GM21576 (cell line): ENCODE results near the gene SFXN2.
"Not testable (repeated sequence)": the region's sequence is repeated elsewhere in the genome, so short reads cannot be mapped to it uniquely, and the experiment has no call there.

ENCODE experiments used
- ATAC-seq: cut with Tn5 transposase; IDR thresholded peaks from one replicate; pipeline ENCODE4 v1.9.1; 2021; ENCODE audit warnings: mild to moderate bottlenecking, moderate library complexity; ENCODE audit not compliant: unreplicated experiment

SFXN2 gene

DNA sequence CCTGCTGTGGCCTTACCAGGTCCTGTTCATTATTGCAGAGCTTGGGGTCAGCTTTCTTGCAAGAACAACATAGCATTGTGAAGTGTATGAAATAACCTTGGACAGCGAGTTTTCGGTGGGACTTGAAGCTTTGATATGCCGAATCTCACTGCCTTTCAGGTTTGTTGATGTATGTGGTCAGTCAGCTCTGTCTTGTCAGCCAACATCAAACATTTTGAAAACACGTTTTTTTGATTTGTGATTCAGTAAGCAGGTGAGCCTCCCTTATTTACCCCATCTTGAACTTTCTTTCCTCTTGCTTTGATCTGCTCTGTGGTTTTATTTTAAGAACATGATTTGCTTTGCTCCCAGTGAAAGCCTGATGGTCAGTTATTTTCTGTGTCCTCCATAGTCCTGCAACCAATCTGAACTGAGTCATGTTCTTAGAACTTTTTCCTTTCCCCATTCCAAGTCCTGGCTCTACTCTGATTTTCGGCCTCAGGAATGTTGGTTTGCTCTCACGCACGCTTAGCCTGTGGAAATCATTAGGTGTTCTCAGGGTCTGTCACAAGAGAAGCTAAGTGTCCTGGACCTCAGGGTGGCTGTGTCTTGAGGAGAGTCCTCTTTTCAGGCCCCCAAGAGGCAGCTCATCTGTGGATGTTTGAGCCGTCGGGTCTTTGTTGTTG, 38.0 kb downstream of the SFXN2 start:
- no peak for ATAC-seq

DNA sequence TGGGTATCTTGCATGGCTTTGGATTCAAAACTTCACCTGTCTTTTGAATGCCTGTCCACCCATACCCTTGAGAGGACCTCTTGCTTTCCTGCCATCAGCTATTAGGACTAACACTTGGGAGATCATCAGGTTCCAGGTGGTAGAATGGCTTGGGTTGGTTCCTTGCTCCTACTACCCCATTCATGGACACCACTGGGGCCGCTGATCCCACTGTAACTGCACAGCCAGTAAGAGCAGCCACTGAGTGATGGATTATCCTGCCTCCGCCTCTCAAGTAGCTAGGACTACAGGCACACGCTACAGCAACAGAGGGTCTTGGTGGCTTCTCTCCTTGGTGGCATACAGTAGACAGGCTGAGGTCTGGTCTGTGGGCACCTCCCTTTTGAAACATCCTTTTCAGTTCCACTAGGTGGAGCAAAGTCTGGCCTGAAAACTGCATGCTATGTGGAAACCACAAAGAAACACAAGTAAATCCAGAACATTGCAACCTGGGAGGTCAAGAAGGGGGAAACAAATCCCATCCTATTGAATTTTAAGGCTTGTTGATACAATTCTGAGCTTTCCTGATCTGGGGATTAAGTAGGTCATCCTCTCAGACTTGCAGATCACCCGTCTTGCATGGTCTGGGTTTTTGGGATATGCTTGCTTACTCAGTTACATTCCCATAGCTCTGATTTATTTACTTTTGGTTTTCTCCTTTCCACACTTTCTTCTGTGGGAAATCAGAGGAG, 38.7 kb downstream of the SFXN2 start:
- ATAC-seq = no peak

DNA sequence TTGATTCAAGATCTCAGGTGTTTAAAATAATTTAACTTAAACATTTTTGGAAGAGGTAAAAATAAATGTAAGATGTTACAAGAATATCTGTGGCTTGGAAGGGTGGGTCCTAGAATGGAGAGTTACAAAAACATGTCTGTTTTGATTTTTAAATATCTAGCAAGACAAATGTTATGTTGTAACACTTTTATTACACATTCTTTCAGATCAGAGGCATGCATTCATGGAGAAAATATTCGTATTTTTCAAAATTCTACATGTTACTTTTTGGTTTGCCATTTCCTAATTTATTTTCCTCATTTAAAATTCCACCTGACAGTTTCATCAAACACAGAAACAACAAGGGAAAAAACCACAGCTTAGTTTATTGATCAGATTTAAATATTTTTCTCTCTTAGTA, 39.3 kb downstream of the SFXN2 start:
- no peak for ATAC-seq

DNA sequence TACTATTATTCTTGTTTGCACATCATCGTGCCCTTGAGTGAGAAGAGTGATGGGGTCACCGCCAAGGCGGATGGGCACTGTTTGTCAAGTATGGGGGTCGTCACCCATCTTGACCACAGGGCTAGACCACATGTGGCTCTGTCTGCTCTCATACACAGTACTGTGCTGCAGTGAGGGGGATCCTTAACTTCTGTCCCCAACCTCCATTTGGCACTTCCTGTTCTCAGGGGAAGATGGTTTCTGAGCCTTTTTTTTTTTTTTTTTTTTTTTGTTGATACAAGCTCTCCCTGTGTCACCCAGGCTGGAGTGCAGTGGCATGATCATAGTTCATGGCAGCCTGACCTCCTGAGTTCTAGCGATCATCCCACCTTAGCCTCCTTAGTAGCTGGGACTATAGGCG, 42.9 kb downstream of the SFXN2 start:
- no peak for ATAC-seq

DNA sequence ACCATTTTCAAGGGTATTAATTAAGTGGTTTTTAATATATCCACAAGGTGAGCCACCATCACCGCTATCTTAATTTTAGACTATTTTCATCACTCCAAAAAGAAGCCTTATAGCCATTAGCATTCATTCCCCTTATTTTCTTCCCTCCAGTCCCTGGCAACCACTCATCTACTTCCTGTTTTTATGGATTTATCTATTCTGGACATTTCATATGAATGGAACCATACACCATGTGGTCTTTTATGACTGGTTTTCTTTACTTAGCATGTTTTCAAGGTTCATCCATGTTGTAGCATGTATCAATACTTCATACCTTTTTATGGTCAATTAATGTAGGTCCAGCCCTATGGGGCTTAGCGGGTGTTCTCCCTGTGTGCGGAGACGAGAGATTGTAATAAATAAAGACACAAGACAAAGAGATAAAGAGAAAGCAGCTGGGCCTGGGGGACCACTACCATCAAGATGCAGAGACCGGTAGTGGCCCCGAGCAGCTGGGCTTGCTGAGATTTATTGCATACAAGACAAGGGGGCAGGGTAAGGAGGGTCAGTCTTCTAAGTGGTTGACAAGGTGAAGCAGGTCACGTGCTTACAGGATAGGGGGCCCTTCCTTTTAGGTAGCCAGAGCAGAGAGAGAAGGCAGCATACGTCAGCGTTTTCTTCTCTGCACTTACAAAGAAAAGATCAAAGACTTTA, 44.0 kb downstream of the SFXN2 start:
- no peak for ATAC-seq

DNA sequence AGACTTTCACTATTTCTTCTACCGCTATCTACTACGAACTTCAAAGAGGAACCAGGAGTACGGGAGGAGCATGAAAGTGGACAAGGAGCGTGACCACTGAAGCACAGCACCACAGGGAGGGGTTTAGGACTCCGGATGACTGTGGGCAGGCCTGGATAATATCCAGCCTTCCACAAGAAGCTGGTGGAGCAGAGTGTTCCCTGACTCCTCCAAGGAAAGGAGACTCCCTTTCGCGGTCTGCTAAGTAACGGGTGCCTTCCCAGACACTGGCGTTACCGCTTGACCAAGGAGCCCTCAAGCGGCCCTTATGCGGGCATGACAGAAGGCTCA, 44.5 kb downstream of the SFXN2 start:
- ATAC-seq = not testable (repeated sequence)

DNA sequence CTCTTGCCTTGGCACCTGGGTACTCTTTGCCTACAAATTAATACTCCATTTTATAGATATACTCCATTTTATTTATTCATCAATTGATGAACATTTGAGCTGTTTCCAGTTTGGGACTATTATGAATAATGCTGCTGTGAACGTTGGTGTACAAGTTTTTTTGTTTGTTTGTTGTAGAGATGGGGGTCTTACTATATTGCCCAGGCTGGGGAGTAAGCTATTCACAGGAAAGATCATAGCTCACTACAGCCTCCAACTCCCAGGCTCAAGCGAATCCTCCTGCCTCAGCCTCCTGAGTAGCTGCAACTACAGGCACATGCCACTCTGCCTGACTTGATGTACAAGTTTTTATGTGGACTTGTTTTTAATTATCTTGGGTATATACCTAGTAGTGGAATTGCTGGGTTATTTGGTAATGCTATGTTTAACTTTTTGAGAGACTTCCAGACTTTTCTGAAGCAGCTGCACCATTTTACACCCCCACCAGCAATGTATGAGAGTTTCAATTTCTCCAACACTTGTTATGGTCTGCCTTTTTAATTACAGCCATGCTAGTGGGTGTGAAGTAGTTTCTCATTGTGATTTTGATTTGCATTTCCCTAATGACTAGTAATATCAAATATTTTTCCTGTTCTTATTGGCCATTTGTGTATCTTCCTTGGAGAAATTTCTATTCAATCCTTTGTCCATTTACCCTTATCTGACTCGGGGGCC, 45.2 kb downstream of the SFXN2 start:
- ATAC-seq = no peak

DNA sequence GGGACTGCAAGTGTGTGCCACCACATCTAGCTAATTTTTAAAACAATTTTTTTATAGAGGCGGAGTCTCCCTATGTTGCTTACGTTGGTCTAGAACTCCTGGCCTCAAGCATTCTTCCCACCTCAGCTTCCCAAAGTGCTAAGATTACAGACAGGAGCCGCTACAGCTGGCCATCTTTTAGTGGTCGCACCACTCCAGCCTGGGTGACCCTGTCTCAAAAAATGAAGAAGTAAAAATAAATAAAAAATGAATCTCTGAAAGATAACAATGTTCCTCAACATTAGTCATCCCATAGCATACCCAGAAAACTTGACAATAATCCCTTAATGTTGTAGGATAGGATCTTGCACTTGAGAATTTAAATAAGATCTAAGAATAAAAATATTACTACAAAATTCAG, 47.5 kb downstream of the SFXN2 start:
- no peak for ATAC-seq

DNA sequence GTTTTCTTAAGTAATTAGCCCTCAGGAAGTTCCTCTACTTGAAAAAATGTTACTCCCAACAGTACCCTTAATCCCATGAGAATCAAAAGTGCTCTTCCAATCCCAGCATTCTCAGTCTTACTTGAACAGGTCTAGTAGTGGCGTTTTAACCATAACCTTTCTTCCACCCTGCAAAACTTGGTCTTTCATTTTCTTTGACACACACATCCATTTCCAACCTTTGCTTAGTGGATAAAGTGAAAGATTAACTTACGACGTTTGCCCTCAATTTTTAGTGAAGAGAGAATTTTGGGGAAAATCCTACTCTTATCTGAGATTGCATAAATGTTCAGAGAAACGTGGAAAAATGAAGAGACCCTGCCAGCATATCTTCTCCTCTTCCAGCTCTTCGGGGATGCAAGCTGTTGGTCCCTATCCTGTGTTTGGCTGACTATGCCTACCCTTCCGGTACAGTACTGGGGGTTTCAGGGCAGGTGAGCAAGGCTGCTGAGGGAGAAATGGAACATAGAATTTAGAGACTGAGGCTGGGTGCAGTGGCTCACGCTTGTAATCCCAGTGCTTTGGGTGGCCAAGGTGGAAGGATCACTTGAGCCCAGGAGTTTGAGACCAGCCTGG, 48.1 kb downstream of the SFXN2 start:
- no peak for ATAC-seq

DNA sequence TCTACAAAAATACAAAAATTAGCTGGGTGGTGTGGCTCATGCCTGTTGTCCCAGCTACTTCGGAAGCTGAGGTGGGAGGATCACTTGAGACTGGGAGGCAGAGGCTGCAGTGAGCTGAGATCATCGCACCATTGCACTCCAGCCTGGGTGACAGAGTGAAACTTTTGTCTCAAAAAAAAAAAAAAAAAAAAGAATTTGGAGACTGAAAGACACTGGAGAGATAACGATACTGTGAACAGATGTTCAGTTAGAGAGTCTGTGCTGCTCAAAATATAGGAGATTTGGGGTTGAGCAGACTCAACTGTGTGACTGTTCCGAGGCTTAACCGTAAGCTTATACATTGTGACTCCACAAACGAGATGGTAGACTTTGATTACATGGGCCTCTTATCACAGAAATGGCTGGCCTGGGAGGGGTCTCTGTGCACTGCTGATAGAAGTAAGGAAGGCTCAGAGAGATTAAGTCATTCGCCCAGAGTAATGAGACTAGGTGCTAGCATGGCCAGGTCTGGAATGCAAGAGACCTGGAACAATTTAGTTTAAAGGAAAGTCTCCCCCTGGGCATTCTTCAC, 48.7 kb downstream of the SFXN2 start:
- no peak for ATAC-seq

DNA sequence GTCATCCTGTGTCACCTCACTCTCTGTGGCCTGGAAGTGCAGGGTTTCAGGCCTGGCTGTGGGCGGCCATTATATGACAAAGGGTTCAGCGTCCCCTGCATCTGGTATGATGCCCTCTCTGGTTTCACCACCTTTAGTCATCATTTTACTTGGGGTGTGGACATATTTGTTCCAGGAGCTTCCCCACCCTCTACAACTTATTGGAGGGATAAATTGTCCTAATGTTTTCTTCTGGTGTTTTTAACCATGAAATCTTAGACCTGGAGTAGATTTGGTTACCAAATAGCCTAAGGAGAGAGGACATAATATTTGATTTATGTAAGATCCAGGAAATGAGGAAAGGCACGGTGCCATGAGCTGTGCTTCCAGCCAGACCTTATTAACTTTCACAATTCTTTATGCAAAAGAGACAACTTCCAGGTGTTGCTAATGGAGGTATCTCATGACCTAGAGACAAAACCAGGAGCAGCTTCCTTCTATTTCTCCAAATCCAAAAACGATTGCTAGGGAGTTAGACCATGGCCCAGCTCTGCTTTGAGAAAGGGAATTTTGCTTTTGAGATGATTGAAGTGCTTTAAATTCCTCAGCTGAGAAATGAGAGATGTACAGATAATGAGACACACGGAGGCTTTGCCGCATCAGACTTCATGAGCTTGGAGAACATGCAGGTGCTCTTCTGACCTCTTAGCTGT, 50.2 kb downstream of the SFXN2 start:
- ATAC-seq = no peak

DNA sequence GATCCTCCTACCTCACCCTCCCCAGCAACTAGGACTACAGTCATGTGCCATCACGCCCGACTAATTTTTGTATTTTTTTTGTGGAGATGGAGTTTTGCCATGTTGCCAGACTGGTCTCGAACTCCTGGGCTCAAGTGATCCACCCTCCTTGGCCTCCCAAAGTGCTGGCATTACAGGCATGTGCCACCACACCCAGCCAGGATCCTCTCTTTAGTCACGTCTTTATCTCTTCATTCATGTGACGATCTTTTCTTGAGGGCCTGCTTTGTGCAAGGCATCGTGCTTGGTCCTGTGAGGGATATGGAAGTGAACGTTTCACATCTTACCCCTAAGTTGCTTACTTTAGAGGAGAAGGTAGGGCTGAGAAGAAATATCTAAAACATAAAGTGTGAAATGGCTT, 50.9 kb downstream of the SFXN2 start:
- ATAC-seq = no peak

DNA sequence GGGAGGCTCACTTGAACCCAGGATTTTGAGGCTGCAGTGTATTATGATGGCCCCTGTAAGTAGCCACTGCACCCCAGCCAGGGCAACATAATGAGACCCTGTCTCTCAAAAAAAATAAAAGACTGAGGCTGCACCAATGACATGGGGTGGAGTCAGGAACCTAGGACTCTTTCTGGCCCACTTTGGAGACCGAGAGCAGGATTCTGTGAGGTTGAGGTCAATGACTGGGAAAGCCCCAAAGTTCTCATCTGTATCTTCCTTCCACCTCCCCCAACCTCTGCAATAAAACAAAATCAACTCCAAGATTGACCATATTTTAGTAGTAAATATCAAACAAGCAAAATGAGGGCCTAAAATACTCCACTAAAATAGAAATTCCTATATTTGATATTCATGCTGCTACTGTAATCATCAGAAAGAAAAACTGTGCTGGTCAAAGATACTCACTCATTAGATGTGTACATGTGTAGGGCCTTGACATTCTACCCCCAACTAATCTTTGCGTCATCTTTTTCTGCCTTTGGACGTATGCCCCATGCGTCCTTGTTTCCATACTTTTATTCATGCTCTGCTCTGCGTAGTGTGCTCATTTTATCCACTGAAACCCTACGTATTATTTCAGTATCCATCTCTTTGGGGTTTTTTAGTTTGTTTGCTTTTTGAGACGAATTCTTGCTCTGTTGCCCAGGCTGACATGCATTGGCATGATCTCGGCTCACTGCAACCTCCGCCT, 53.2 kb downstream of the SFXN2 start:
- no peak for ATAC-seq

DNA sequence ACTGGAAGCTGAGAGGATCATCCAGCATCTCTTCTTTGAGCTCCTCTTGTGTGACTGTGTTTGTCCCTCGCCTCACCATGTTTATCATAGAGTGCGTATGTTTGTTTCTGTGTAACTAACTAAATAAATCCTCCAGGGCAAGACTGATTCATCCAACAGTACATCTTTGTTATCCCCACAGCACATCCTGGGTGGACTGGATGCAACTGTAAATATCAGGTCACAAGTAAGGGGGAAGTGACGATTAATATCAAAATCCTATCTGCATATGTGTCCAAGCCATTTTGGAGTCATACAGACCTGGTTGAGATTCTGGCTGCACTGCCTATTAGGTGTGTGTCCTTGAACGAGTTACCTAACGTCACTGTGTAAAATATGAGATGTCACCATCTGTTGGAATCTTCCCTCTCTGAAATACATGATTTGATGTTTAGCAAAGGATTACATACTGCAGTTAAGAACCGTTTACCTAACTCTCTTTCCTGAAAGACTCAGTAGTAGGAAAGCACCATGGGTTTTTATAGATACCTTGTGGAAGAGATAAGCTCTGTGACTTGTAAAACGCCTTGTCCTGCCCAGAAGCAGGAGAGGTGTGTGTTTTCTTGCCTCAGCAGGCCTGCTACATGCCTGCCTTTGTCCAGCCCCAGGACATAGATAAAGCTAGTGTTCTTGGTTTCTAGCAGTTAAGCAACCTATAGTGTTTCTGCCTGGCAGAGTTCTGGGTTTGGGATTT, 55.1 kb downstream of the SFXN2 start:
- ATAC-seq = no peak

DNA sequence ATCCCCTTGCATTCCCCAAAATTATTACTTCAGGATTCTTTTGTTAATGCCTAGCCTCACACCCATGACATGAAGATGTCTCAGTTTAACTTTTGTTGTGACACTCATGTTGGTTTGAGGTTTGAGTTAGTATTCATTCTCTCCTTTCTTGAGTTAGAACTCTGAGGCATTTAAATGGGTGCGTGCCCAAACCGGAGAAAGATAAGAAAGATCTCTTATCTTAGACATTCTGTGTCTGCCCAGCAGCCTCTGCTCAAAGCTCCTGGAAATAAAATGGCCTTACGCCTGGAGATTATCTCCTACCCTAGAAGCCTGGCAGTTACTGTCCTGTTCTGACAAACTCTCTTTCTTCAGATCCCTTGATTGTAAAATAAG, 55.7 kb downstream of the SFXN2 start:
- ATAC-seq = no peak

DNA sequence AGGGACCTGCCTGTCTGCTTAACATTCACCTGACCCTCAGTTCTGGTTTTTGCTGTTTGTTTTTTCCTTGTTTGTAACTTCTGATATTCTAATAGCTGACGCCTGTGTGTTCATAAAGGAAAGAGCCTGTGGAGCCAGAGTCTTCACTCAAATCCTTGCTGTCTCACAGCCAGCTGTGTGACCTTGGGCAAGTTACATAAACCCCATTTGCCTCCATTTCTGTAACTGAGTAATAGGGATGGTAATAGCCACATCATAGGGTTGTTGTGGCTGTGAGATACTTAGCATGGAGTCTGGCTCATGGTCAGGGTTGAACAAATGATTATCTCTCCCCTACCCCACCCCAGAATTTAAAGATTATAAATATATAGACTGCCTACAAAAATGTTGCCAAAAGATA, 56.4 kb downstream of the SFXN2 start:
- no peak for ATAC-seq

DNA sequence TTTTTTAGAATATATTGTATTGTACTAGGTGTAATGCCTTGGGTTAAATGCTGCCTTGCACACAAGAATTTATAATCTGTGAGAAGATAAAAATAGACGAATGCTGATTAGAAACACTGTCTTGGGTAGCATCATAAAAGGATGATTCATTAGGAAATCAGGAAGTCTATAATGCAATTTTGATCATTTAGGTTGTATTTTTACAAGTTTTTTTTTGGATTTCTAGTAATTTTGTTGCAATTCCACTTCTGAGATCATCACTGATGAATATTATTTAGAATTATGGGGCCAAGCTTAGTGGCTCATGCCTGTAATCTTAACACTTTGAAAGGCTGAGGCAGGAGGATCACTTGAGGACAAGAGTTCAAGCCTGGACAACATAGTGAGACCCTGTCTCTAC, 58.9 kb downstream of the SFXN2 start:
- no peak for ATAC-seq

DNA sequence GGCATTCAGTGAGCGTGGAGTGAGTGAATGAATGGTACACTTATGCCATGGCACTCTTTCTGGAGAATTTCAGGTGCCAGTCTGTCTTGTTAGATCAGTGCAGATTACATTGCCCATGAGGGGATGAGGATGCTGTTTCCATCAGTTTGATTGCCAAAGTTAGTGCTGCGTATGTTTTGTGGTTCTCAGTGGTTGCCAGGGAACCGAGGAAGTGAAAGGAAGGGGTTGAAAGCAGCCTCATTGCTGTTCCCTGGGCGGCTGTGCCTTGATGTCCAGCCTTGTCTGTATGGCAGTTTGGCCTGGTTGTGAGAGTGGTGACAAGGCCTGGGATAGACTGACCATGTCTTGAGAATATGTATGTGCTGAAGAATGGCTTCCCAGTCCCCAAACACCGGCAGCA, 59.5 kb downstream of the SFXN2 start:
- ATAC-seq = no peak
